HG03575 (cell line): ENCODE results near the gene SGK1.
"Not testable (repeated sequence)": the region's sequence is repeated elsewhere in the genome, so short reads cannot be mapped to it uniquely, and the experiment has no call there.

Source experiments
- ATAC-seq: cut with Tn5 transposase; IDR thresholded peaks from one replicate; pipeline ENCODE4 v1.9.1; 2021; ENCODE audit not compliant: unreplicated experiment, insufficient number of reproducible peaks, low FRiP score; ENCODE audit errors: extremely low read depth

The SGK1 gene

DNA sequence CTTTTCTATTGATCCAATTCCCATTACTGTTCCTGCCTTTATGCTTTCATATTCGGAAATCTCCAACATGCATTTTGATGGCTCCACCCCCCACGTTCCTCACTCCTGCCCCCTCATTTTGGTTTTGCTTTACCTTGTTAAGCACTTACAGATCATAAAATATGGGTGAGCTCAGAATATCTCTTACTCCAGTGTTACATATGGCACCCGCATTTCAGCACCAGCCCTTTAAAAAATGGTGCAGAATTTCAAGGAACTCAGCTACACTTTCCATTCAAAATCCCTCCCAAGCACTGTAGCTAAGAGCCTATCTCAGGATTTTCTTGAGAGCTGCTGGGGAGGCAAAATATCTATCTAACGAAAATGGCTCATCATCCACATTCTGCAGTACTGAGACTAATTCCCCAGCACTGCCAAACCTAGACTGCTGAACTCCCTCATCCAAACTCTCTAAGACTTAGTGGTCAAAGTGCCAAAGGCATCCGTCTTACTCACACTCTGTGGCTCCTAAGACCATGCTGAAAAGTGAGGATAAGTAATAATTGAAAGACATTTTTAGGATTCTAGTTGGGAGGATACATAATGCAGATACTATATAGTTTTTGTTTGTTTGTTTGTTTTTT lies 7.8 kb downstream of the SGK1 start:
- ATAC-seq = no peak

DNA sequence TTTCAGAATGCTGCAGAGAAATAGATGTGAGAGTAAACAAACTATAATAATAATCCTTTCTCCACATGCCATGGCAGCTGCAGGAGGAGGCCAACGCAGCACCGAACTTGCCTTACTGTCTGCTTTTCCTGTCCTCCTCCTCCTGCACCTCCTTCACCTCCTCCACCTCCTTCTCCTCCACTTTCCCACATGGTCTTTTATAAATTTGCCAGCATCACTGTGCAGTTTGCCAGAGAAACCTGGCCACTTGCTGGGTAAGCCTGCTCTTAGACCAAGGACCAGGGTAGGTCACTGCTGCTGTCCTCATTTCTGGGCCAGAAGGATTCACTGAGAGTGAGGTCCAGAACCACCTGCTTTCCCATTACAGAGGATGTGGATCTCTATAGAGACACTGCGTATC lies 8.7 kb downstream of the SGK1 start:
- no peak for ATAC-seq

DNA sequence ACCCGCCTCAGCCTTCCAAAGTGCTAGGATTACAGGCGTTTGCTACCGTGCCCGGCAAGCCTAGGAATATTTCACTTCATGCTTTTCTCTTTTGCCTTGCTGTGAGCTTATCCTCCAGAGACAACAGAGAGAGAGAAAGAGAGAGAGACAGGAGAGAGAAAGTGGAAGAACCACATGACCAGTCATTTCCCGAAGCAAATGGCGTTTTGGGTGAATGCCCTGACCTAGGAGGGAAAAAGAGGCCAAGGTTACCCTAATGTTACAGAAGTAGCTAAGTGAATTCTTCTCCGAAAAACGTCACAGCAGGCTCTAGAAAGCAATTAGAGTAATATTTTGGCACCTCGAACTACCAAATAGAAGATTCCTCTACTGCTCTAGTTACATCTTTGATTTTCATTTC lies 9.1 kb downstream of the SGK1 start:
- no peak for ATAC-seq

DNA sequence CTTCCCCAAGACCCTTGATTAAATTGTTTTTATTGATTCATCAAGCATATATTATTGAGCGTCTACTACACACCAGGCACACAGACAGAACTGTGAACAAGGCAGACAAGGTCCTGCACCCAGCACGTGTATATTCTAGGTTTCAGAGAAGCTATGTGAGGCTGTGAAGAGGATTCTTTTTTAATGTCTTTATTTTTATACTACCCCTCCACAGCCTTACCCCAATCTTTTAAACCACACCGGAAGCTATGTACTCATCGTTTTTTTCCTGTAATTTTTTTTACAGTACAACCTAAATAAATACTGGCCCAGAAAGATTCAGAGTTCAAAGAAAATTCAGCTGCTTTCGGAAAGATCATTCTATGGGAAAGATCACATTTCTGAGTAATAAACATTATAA lies 10.0 kb downstream of the SGK1 start:
- no peak for ATAC-seq

DNA sequence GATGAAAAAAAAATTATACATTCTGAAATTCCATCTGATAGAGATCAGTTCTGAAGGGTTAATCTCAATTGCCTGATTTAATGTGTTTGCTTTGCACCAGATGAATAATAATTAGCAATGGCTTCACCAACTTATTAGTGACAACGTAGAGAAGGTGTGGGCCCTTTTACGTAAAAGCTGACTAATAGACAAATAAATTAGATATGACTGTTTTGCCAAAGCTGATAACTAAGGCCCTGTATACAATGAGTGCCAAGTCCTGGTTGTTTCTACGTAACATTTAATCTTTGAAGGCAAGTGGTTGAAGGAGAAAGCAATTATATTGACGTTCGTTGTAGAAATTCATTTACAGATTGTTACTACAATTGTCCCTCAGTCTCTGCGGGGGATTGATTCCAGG lies 10.8 kb downstream of the SGK1 start:
- ATAC-seq = no peak

DNA sequence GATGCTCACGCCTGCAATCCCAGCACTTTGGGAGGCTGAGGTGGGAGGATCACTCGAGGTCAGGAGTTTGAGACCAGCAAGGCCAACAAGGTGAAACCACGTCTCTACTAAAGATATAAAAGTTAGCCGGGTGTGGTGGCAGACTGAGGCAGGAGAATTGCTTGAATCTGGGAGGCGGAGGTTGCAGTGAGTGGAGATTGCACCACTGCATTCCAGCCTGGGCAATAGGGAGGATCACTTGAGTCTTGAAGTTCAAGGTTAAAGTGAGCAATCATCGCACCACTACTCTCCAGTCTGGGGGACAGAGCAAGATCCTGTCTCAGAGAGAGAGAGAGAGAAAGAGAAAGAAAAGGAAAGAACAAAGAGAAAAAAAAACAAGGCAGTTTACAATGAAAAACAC lies 13.5 kb downstream of the SGK1 start:
- not testable (repeated sequence) for ATAC-seq

DNA sequence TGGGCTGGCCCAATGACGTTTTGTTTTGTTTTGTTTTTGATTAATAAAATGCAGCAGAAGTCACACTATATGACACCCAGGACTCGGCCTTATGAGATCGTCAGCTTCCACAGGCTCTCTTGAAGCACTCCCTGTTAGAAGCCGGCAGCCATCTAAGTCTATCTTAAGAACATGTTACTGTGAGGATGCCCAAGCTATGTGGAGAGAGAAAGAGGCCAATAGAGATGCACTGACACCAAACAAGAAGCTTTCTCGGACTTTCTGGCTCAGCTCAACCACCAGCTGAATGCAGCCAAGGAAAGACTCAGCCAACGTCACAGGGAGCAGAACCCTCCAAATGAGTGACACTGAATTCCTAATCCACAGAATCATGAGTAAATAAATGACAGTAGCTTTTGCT lies 14.0 kb downstream of the SGK1 start:
- ATAC-seq = no peak

DNA sequence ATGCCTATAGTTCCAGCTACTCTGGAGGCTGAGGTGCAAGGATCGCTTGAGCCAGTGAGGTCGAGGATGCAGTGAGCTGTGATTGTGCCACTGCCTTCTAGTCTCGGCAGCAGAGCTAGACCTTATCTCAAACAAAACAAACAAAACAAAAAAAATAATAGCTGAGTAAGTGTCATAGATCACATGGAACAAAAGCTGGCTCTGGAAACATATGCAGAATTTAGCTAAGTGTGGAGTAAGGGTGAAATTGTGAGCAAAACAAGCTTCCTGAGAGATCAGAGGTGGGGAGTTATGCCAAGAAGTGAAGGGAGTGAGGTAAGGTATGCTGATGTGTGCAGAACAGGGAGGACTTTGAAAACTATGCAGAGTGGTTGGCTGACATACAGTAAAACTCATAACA lies 18.7 kb downstream of the SGK1 start:
- ATAC-seq = no peak

DNA sequence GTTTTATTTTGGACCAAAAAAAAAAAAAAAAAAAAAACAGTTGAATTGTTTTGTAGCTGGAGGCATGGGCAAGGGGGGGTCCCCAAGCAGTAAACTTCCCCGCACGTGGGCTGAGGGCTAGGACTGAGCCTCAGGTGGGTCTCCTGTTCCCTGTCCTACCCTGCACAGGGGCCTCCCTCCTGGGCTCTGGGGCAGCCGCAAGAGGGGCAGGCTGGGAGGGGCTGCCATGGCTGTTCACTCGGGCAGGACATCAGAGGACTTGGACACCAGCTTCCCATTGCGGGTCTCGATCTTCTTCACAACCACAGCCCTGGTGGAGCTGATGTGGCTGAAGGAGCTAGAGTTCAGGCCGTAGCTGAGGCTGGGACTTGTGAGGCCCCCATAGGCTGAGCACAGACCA lies 21.1 kb downstream of the SGK1 start:
- no peak for ATAC-seq

DNA sequence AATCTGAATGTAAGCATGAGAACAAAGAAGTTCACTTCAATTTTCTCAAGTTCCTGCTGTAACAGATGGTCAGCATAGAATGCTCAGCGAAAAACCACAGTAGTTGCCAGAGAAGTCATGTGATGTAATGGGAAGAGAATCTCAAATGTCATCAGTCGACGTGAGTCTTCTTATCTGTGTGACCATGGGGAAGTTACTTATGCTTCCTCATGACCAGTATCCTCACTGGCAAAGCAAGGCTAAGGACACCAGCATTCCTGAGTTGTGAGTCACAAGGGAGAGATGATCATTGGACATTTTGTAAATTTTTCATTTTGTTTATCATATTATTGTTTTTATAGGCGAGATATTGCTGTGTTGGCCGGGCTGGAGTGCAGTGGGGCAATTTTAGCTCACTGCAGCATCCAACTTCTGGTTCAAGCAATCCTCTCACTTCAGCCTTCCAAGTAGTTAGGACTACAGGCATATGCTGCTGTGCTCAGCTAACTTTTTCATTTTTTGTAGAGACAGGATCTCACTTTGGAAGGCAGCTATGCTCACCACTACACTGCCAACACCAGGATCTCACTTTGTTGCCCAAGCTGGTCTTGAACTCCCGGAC lies 21.9 kb downstream of the SGK1 start:
- peak; percentile 74 for ATAC-seq

DNA sequence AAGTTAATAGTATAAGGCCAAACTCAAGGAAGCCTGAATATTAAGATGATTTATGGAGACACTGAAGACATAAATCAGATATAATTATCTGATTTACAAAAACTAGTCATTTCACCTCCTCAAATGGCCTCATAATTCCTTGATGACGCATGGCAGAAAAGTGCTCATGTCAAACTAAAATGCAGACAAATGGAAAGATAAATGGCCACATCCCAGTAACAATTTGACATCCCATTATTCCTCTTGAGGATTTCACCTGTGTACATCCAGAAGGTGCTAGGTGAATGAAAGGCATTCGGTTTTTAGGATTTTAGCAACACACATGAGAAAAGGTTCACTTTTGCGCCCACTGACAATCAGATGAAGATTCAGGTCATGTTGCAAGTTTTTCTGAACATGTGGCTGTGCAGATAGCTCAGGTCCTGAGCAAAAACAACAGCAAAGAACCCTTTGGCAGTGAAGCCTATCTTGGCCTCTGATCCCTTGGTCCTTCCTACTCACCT lies 24.2 kb downstream of the SGK1 start:
- no peak for ATAC-seq

DNA sequence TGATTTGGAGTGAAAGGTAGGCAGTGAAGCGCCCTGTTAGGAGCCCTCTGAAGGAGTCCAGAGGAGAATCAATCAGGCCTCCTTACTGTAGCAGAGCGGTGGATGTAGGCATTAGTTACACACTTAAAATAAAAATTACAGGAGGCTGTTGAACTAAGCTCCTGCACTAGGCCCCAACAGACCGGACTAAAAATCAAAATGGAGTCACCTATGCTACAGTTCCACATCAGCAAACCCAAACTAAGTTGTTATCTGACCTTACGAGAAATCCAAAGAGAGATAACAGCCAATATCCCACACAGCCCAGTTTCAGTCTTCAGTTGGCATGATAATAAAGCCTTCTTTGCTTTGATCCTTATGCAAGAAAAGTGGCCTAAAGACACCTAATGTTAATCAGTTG lies 26.8 kb downstream of the SGK1 start:
- ATAC-seq = no peak

DNA sequence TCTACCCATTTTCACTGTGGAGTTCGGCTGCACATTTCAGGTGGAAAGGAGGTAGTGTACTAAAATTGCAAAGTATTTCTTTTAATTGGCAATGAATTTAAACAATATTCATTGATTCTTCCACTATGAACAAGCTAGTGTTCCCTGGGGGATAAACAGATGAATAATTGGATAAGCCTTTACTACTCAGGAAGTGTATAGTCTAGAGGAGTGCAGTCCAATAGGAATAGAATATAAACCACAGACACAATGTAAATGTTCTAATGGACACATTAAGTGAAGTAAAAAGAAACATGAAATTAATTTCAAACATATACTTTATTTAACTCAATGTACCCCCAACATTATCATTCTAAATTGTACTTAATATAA lies 28.7 kb downstream of the SGK1 start:
- ATAC-seq = no peak

DNA sequence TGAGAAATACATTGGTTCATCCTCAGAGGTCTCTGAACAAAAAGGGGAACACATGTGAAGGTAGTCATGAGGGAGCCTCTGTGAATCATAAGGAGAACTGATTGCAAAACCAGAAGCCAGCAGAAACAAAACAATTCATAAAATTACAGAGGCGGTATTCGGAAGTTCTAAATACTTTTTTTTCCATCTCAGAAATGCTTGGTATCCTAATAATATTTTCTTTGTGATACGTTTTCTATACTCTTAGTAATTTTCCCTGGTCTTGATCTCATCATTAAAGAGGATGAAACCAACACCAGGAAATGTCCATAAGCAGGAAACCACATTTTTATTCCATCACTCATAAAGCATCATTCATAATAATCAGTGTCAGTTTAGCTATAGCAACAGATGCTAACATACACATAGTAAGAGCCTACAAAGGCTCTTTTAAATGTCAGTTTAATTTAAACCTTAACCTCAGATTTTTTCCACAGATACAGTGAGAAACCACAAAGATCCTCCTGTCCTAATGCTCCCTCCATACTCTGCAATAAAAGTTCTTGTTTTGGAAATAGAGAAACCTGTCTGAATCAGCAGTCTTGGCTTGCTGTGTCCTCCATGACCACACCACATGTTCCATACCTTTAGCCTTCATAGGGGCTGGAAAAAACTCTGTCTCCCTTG lies 29.2 kb downstream of the SGK1 start:
- ATAC-seq = no peak

DNA sequence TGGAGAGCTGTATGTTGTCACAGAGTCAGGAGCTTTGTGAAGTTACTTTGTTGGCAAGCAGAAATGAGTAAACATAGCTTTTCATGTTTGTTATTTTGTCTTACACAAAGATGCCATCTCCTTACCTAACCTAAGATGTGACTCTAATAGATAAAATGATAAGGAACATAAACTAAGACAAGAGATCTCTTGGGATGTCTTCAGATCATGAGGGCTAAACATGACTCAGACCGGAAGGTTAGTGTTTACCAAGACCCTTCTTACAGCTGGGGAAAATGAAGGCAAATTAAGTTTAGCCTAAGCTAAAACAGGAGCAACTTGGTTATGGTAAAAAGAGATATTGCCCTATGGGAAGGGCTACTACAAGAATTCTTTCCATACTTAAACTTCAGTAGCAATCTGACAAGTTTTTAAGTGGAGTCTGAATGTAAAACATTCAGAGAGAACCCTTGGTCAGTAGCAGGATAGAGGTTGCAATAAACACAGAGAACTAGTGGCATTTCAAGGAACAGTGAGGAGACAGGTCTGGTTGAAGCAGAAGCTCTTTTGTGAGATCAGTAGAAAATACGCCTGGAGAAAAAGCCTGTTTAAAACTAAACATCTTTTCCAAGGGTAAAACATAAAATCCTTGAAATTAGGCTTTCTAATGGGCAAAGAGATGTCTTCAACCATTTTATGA lies 29.9 kb downstream of the SGK1 start:
- no peak for ATAC-seq

DNA sequence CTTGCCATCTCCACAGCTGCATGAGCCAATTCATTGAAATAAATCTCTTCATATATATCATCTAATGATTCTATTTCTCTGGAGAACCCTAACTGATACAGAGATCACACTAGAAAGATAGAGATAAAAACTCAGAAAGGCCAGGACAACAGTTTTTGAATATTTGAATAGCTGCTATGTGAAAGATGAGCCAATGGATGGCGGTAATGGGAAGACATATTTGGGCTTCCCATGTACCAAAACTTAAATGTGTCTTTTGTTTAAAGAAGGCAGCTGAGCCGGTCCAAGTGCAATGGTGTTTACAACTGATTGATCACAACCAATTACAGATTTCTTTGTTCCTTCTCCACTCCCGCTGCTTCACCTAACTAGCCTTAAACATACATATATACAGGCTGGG lies 35.1 kb downstream of the SGK1 start:
- ATAC-seq = no peak

DNA sequence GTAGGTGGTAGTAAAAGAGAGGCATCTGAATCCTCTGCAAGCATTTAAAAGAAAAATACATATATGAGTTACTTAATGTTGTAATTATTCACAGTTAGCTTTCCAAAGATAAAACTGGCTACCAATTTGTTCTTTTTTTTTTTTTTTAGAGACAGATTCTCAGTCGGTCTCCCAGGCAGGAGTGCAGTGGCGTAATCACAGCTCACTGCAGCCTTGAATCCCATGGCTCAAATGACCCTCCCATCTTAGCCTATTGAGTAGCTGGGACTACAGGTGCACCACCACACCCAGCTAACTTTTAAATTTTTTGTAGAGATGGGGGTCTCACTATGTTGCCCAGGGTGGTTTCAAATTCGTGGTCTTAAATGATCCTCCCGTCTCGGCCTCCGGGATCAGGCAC lies 36.5 kb downstream of the SGK1 start:
- ATAC-seq = no peak

DNA sequence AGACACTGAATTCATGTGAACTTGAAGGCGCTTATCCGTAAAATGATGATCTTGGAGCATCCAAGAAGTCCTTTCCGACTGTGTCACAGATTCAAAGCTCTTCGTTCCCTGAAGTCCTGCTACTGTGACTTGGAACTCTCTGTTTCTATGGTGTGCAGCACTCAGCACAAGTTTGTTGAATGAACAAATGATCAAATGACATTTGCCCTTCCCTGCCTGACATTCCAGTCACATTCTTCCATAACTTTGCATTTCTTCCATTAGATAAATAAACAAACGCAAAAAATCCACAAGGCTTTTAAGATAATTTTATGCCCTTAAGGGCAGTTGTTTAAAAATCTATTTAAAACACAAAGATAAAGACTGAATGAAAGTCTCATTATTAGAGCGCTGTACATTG lies 39.9 kb downstream of the SGK1 start:
- ATAC-seq = no peak

DNA sequence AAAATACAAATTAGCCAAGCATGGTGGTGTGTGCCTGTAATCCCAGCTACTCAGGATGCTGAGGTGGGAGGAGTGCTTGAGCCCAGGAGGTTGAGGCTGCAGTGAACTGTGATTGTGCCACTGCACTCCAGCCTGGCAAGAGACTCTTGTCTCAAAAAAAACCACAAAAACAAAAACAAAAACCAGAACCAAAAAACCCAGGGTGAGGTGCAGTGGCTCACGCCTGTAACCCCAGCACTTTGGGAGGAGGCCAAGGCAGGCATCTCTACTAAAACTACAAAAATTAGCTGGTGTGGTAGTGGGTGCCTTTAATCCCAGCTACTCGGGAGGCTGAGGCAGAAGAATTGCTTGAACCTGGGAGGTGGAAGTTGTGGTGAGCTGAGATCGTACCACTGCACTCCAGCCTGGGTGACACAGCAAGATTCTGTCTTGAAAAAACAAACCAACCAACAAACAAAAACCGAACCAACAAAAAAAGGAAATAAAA lies 41.0 kb downstream of the SGK1 start:
- ATAC-seq = not testable (repeated sequence)

DNA sequence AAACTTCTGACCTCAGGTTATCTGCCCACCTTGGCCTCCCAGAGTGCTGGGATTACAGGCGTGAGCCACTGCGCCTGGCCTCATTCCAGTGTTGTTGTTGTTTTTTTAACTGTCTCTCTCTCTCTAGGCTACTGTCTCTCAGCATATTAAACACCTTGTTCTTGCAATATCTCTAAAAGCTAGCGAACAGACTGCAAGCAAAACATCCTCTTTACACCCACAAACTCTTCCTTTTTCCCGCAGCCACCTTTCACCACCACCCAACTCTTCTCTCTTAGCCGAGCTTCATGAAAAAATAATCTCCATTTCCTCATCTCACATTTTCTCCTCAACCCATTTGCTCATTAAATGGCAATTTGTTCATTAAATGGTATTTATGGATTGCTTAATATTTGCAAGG lies 45.5 kb downstream of the SGK1 start:
- no peak for ATAC-seq
